ENCODE results near the gene LOXHD1. TPM values are rescaled to one million over a fixed set of nuclear protein-coding genes. Genes with fewer than 3 reads are reported as not detected.

LOXHD1 gene
- total and polyA plus RNA-seq, 2 experiments from 2014 or later = 0.21 TPM; not detected in 1

DNA sequence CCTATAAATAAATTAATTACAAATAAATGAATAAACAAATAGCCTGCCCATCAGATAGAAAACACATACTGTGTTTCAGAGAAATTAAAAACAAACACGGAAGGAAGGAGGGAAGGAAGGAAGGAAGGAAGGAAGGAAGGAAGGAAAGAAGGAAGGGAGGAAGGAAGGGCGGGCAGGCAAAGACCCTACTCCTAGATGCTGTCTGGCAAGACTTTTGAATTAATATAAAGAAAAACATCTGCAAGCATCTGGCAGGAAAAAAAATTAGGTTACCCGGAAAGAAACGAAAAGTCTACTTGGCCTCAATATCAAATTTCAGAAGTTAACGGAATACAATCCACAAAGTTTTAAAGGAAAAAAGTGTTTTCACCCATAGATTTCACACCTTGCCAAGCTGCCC lies 49.1 kb downstream of the LOXHD1 start:
- DNase-seq (ENCODE audit: low read depth in 1 of 2, low spot score in 1 of 2) = no peak
- H3K4me3 ChIP-seq = no peak overlapping the region
- no peaks in the 10 kb centered on the region for H3K4me1 ChIP-seq (ENCODE audit: low read depth)
- H3K27me3 ChIP-seq = peaks cover 42% of the 10 kb centered on the region
- H3K27ac ChIP-seq = no peak overlapping the region
- no peaks in the 10 kb centered on the region for H3K9me3 ChIP-seq (ENCODE audit: low read depth)
- no peaks in the 10 kb centered on the region for H3K36me3 ChIP-seq
- TF ChIP-seq, protein P1, sequence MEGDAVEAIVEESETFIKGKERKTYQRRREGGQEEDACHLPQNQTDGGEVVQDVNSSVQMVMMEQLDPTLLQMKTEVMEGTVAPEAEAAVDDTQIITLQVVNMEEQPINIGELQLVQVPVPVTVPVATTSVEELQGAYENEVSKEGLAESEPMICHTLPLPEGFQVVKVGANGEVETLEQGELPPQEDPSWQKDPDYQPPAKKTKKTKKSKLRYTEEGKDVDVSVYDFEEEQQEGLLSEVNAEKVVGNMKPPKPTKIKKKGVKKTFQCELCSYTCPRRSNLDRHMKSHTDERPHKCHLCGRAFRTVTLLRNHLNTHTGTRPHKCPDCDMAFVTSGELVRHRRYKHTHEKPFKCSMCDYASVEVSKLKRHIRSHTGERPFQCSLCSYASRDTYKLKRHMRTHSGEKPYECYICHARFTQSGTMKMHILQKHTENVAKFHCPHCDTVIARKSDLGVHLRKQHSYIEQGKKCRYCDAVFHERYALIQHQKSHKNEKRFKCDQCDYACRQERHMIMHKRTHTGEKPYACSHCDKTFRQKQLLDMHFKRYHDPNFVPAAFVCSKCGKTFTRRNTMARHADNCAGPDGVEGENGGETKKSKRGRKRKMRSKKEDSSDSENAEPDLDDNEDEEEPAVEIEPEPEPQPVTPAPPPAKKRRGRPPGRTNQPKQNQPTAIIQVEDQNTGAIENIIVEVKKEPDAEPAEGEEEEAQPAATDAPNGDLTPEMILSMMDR (IDR thresholded peaks at IDR 0.05; ENCODE audit: low read depth, low read length) = no peak

DNA sequence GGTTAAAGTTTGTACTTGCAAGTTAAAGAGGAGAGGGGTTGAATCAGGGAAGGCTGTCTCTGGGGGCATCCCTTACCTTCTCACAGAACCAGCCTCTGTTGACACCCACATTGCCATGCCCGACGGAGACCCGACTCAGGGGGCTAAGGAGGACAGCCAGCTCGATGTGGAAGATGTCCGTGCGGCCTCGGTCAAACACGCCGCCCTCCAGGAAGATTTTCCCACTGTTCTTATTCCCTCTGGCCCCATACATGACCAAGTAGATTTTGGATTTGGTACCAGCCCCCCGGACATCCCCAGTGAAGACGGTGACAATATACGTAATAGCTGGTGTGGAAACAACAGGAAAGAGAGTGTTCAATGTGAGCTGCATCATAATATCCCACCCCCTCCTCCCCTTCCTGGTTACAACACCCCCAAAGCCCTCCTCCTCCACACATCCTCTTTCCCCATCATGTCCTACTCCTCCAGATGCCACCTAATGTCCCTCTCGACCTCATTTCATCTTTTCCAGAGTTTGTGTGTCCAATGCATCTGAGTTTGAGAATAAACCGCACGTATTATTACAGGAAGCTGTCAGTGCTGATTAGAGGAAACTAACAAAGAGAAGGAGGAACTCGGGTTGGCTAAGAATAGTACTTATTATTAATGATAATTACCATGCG lies 55.7 kb downstream of the LOXHD1 start:
- H3K36me3 ChIP-seq = no peaks in the 10 kb centered on the region
- DNase-seq (ENCODE audit: low read depth in 1 of 2, low spot score in 1 of 2) = no peak
- H3K4me3 ChIP-seq = no peak overlapping the region
- no peaks in the 10 kb centered on the region for H3K9me3 ChIP-seq (ENCODE audit: low read depth)
- TF ChIP-seq, protein P1 (IDR thresholded peaks at IDR 0.05; ENCODE audit: low read depth, low read length) = no peak
- no peaks in the 10 kb centered on the region for H3K27me3 ChIP-seq
- no peaks in the 10 kb centered on the region for H3K4me1 ChIP-seq (ENCODE audit: low read depth)
- H3K27ac ChIP-seq = no peak overlapping the region

DNA sequence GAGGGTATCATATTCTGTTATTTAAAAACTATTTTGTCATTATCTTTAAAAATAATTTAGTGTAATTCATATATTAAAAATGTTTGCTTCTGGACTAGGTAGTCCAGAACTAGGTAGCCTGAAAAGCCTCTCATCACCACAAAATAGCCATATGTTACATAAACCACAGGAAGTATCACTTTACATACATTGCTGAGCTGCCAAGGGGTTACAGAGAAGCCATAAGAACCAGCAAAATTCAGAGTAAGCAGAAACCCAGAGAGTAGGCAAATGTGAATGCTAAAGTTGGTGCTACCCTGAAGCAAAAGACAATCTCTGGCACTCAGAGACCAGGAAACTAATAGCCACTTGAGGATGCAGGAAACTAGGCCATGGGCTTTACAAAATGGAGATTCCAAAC lies 60.9 kb downstream of the LOXHD1 start:
- Histone ChIP-seq H3K4me1 (ENCODE audit: low read depth) (peaks cover 1% of the 10 kb centered on the region), H3K9me3 (ENCODE audit: low read depth) (no peaks in the 10 kb centered on the region), H3K27ac (no peak overlapping the region), H3K27me3 (no peaks in the 10 kb centered on the region), H3K4me3 (no peak overlapping the region), H3K36me3 (no peaks in the 10 kb centered on the region)
- TF ChIP-seq, protein P1 (IDR thresholded peaks at IDR 0.05; ENCODE audit: low read depth, low read length) = no peak
- no peak for DNase-seq (ENCODE audit: low read depth in 1 of 2, low spot score in 1 of 2)

DNA sequence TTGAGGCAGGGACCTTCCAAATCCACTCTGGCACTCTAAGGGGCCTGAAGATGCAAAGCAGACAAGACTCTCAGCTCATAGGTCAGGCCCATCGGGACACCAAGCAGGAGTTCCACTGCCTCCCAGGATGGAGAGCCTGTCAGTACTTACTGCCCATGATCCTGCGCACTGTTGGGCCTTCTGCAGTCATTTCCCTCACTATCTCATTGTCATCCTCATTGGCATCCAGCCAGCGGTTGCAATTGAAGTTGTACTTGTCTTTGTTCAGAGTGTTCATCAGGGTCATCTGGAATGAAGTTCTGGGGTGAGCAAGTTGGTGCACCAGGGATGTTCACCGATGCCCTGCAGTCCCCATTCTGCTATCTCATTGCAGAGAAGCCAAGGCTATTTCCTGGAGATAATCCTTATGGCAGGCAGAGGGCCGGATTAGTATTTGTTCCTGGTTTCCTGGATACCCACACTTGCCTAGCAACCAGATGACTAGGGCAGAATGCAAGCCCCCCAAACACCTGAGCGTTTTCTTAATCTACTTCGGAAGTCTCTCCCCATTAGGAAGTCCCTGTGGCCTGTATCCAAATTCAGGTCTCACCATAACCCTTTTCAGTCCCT lies 65.1 kb downstream of the LOXHD1 start:
- TF ChIP-seq, protein P1 (IDR thresholded peaks at IDR 0.05; ENCODE audit: low read depth, low read length) = no peak
- Histone ChIP-seq H3K27me3 (no peaks in the 10 kb centered on the region), H3K4me3 (no peak overlapping the region), H3K36me3 (no peaks in the 10 kb centered on the region), H3K4me1 (ENCODE audit: low read depth) (peaks cover 26% of the 10 kb centered on the region), H3K9me3 (ENCODE audit: low read depth) (no peaks in the 10 kb centered on the region), H3K27ac (no peak overlapping the region)
- DNase-seq (ENCODE audit: low read depth in 1 of 2, low spot score in 1 of 2) = no peak

DNA sequence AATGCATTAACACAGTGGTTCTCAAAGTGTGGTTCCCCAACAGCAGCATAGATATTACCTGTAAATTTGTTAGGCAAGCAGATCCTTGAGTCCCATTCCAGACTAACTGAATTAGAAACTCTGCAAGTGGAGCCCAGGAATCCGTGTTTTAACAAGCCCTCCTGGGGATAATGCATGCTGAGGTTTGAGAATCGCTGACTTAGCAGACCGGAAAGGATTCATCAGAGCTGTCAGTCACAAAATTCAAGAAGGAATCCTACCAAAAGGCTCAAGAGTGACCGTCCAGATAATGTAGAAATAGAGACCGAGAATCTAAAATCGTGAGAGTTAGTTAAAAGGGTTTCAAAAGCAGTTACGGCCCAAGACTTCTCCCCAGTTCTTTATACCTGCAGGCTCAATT lies 66.9 kb downstream of the LOXHD1 start:
- H3K27ac ChIP-seq = no peak overlapping the region
- no peaks in the 10 kb centered on the region for H3K9me3 ChIP-seq (ENCODE audit: low read depth)
- H3K36me3 ChIP-seq = no peaks in the 10 kb centered on the region
- peaks cover 26% of the 10 kb centered on the region for H3K4me1 ChIP-seq (ENCODE audit: low read depth)
- H3K27me3 ChIP-seq = no peaks in the 10 kb centered on the region
- TF ChIP-seq, protein P1 (IDR thresholded peaks at IDR 0.05; ENCODE audit: low read depth, low read length) = no peak
- no peak overlapping the region for H3K4me3 ChIP-seq
- no peak for DNase-seq (ENCODE audit: low read depth in 1 of 2, low spot score in 1 of 2)
